Measurements from ENCODE around the gene ANKZF1. TPM values are rescaled to one million over a fixed set of nuclear protein-coding genes. Genes with fewer than 3 reads are reported as not detected.
A peak's percentile ranks its signal among the peaks of the same experiment; 100 is the strongest.
"Not testable (repeated sequence)": the region's sequence is repeated elsewhere in the genome, so short reads cannot be mapped to it uniquely, and the experiment has no call there.

ANKZF1 gene
- total RNA-seq, 1 donor from 2014 or later, result 36.4 TPM

- peak; percentile 90 for DNase-seq (ENCODE audit: low read depth)
Observed at GRCh38 chr2:219252900-219253752, 23.5 kb downstream of the ANKZF1 start, which contains the start of gene TUBA4B. TSS of gene TUBA4B (plus strand) at chr2:219253243. CDS start at chr2:219253408, 165 bp downstream.

GRCh38 chr2:219253753-219254589 is 24.4 kb downstream of the ANKZF1 start, which contains the start of gene TUBA4A:
TSS of gene TUBA4A (minus strand) at chr2:219253918. CDS start at chr2:219253858, 60 bp downstream.
- DNase-seq (ENCODE audit: low read depth), result peak; percentile 81

- no peak for DNase-seq (ENCODE audit: low read depth)
Observed at GRCh38 chr2:219254590-219255201, 25.1 kb downstream of the ANKZF1 start.

GRCh38 chr2:219258942-219259341 is 29.3 kb downstream of the ANKZF1 start:
- DNase-seq (ENCODE audit: low read depth), result not testable (repeated sequence)

- peak; percentile 46 for DNase-seq (ENCODE audit: low read depth)
Observed at GRCh38 chr2:219261024-219261855, 31.6 kb downstream of the ANKZF1 start.

DNA sequence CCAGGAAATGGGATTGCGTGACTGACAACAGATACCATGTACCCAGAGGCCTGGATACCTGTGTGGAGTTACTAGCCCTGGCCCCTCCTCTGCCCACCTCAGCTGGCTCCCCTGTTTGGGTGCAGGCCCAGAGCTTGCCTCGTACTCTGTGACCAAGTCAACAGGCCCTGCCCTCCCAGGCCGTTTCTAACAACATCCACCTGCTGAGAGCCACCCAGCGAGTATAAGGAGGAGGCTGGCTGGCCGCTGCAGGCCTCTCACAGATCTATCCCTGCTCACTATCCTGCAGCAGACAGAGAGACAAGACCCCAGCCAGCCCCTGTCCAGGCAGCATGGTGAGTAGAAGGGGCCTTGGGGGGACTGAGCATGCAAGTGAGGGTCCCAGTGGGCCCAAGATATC is 36.6 kb downstream of the ANKZF1 start:
- DNase-seq (ENCODE audit: low read depth), result no peak

GRCh38 chr2:219266886-219267285 is 37.3 kb downstream of the ANKZF1 start:
- DNase-seq (ENCODE audit: low read depth), result no peak

- DNase-seq (ENCODE audit: low read depth), result no peak
Observed at GRCh38 chr2:219268294-219268693, 38.7 kb downstream of the ANKZF1 start.

DNA sequence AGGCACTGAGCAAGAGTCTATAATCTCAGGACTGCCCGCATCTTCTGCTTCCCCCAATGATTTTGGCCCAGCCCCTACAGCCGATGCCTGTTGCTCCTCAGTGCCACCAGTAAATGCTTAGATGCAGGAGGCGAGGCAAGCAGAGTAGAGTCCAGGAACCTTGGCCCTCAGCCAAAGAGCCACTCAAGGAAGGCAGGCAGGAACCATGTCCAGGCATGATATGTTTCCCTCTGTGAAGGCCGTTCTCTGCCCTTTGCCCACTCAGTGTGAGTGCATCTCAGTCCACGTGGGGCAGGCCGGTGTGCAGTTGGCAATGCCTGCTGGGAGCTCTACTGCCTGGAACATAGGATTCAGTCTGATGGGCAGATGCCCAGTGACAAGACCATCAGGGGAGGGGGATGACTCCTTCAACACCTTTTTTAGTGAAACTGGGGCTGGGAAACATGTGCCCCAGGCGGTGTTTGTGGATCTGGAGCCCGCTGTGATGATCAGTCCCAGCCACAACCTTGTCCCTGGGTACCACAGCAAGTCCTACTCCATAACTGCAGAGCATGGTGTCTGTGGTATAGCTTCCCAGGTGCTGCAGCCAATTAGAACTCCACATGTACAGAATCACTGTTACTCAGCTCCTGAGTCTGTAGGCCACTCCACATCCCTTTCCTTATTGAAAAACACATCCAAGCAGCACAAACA is 39.9 kb downstream of the ANKZF1 start:
- DNase-seq (ENCODE audit: low read depth), result no peak

DNA sequence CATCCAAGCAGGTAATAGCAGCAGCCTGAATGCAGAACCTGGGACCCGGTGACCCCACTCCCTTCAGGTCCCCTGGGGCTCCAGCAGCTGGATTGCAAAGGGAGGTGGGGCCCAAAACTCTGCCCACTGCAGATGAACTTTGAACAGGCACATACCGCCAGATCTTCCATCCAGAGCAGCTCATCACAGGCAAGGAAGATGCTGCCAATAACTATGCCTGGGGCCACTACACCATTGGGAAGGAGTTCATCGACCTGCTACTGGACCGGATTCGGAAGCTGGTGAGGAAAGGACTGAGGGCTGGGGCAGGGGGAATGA is 40.4 kb downstream of the ANKZF1 start:
- DNase-seq (ENCODE audit: low read depth), result no peak

GRCh38 chr2:219271021-219271420 is 41.4 kb downstream of the ANKZF1 start:
- DNase-seq (ENCODE audit: low read depth), result no peak

GRCh38 chr2:219272356-219272755 is 42.8 kb downstream of the ANKZF1 start:
- DNase-seq (ENCODE audit: low read depth), result no peak

DNA sequence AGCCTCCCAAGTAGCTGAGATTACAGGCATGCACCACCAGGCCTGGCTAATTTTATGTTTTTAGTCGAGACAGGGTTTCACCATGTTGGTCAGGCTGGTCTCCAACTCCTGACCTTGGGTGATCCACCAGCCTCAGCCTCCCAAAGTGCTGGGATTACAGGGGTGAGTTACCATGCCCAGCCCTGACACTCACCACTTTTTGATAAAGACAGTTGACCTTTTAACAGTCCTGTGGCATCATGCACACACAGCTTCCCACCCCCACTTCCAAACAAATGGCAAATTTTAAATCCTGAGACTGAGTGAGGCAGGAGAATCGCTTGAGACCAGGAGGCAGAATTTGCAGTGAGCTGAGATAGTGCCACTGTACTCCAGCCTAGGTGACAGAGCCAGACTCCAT is 43.4 kb downstream of the ANKZF1 start:
- DNase-seq (ENCODE audit: low read depth), result peak; percentile 68

GRCh38 chr2:219273937-219274336 is 44.3 kb downstream of the ANKZF1 start:
- DNase-seq (ENCODE audit: low read depth), result no peak

DNA sequence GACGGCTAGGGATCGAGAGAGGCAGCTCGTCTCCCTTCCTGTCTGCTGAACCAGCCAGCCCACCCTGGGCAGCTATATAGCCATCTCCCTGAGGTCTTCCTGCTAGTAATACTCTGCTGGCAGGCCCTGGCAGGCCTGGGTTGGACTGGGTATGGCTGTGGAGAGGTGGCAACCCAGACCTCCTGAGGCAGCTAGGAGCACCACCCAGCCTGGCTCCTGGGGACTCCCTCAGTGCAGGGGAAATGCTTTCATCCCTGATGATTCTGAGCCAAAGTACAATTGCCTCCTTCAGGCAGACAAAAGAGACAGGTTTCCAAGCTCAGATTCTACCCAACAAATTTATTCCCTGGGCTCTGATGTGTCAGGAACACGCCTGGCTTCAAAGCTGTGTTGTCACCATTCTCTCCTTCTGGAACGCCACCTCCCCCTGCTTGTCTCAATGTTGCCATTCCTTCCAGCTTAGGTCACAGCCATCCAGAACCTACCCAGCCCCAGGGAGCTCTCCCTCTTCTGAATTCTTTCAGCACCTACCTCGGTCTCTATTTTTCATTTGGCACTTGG is 44.8 kb downstream of the ANKZF1 start:
- DNase-seq (ENCODE audit: low read depth), result peak; percentile 90

DNA sequence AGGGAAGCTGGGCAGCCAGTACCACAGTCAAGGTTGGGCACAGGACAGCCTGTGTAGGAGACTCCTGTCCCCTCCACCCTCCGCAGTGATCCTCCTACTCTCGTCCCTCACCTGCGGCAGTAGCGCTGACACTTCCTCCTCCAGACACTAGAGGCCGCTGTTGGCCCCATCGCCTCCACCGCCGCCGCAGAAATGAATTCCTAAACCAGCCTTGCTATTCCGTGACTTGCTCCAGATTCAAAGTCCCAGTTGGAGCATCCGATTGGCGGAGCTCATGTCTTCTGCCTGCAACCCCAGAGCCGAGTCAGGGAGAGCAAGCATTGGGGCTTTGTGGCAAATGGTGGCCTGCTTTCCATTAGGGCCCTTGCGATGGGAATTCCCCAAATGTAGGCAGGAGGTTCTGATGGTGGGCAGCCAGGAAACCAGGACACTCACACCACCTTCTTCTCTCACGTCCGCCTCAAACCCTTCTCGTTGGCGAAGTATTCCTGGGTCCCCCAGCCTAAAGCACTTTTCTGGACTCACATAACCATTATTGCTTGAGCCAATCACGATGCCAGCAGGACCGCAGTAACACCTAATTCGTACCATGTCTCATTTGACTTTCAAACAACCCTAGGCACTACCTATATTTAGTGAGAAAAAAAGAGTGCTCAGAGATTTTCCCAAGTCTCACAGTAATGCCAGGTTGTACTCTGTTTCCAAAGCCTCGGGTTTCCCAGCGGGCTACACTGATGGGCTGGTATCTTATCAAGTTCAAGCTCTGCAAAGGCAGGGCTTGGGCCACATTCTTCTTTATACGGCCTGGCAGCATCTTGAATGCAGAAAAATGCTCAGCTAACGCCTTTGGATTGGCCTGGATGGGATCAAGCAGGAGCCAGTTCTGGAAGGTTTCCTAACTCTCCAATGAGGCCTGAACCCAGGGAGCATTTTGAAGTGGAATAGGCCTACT is 48.4 kb downstream of the ANKZF1 start:
- peak; percentile 86 for DNase-seq (ENCODE audit: low read depth)

DNA sequence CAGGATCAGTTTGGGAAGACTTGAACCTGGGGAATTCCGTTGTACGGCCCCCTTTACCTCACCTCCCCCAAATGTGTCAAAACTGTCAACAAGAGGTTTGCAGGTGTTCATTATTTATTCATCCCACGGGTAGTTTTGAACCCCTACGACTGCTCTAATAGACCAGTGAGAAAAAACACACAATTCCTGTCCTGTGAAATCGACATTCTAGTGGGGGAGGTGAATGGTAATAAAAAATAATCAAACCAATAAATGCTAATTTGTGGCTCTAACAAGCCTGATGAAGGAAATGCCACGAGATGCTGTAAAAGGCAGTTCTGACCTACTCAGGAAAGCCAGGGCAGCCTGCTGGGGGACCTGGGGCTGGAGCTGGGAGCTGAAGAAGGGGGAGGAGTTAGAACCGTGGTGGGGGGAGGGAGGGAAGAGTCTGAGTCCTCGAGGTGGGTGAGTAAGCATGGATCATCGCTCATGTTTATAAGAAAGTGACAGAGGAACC is 49.1 kb downstream of the ANKZF1 start:
- no peak for DNase-seq (ENCODE audit: low read depth)

DNA sequence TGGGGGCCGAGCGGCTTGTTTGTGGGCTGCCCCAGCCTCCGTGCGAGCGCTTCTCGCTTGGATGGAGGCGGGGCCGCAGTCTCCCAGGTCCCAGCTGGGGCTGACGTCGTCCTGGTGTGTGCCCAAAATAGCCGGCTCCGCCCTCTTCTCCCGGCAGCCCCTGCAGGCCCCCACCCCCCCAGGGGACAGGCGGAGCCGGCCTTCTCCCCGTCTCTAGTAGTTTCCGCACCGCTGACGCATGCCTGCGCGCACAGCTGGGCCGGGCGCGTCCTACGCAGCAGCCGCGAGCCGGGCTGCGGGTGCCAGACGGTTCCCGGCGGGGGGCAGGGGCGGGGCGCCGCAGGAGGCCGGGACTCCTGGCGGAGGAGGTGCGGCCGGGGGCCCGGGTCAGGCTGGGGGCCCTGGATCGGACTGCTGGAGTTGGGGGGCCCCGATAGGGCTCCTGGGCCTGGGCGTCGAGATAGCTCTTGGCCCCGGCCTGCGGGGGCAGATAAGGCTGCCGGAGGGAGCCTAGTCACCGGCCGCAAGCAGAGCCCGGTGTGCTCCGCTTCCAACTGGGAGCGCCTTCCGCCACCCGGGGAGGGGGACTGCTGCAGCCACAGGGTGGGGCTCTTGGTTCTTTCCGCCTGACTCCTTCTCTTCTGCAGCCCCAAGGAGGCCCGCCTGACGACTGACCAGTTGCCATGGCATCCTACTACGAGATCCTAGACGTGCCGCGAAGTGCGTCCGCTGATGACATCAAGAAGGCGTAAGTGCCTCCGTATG is 49.7 kb downstream of the ANKZF1 start, which contains the start of gene DNAJB2:
Gene DNAJB2 (plus strand): TSS at position 216 of the 765 bp plus-strand sequence. CDS start 468 bp downstream, at position 684.
- DNase-seq (ENCODE audit: low read depth), result peak; percentile 99

All from myocyte (in vitro differentiated cells).